ENCODE measurements around the gene TMSB4X. TPM values are rescaled to one million over a fixed set of nuclear protein-coding genes. Genes with fewer than 3 reads are reported as not detected.
A peak's percentile ranks its signal among the peaks of the same experiment; 100 is the strongest.

Gene TMSB4X
- polyA plus RNA-seq, 1 of the 3 experiments (the other 2 are of a cell fraction): 4,830 TPM

GRCh38 chrX:12955882-12956703 is 18.8 kb upstream of the TMSB4X start:
- CTCF ChIA-PET: interaction anchor here (0.7 to 4.5 kb wide), 4 partner anchors 10 to 1084 kb away, joined by 3 to 21 read pairs (median 4); no protein-coding TSS in a partner anchor
- no peak overlapping the region; a peak in 1 of 4 replicates for H3K4me3 ChIP-seq (ENCODE audit: low read depth in 2 of 2, low read length in 1 of 2)
- TF ChIP-seq USF1 (IDR thresholded peaks at IDR 0.05; ENCODE audit: borderline replicate concordance, low read depth) (no peak), MAX (IDR thresholded peaks at IDR 0.05; ENCODE audit: low read depth) (peak; percentile 92), NRF1 (IDR thresholded peaks at IDR 0.05; ENCODE audit: low read depth, low read length) (no peak), REST (IDR thresholded peaks at IDR 0.05; ENCODE audit: low read depth, low read length) (no peak), NFIC (IDR thresholded peaks at IDR 0.05; ENCODE audit: borderline replicate concordance) (peak; percentile 80), ELF1 (IDR thresholded peaks at IDR 0.05) (no peak), FOXM1 (IDR thresholded peaks at IDR 0.05; ENCODE audit: low read depth) (0 out of 2 replicates have a peak, but pooled peaks have one; percentile 13), GABPA (IDR thresholded peaks at IDR 0.05; ENCODE audit: low read depth) (no peak), ZBTB33 (IDR thresholded peaks at IDR 0.05; ENCODE audit: borderline replicate concordance, low read depth) (no peak), POLR2AphosphoS5 (IDR thresholded peaks at IDR 0.05; ENCODE audit: low read depth, low read length) (no peak), SMC3 (IDR thresholded peaks at IDR 0.05; ENCODE audit: low read depth, low read length) (no peak), RCOR1 (IDR thresholded peaks at IDR 0.05; ENCODE audit: low read length) (no peak), RXRA (IDR thresholded peaks at IDR 0.05; ENCODE audit: borderline replicate concordance, low read depth) (0 out of 2 replicates have a peak, but pooled peaks have one; percentile 21), CTCF (IDR thresholded peaks at IDR 0.05) (no peak), TCF12 (IDR thresholded peaks at IDR 0.05) (0 out of 2 replicates have a peak, but pooled peaks have one; percentile 16), YY1 (IDR thresholded peaks at IDR 0.05; ENCODE audit: low read depth) (no peak; the same call in 1 of the 2 replicates), PBX3 (IDR thresholded peaks at IDR 0.05) (0 out of 2 replicates have a peak, but pooled peaks have one; percentile 3), EP300 (IDR thresholded peaks at IDR 0.05; ENCODE audit: borderline replicate concordance in 1 of 2, low read depth in 1 of 2, low read length in 1 of 2) (peak in 1 of 2 experiments; percentile 62; a peak in 1 of 4 replicates)
- TF ChIP-seq, protein P1, sequence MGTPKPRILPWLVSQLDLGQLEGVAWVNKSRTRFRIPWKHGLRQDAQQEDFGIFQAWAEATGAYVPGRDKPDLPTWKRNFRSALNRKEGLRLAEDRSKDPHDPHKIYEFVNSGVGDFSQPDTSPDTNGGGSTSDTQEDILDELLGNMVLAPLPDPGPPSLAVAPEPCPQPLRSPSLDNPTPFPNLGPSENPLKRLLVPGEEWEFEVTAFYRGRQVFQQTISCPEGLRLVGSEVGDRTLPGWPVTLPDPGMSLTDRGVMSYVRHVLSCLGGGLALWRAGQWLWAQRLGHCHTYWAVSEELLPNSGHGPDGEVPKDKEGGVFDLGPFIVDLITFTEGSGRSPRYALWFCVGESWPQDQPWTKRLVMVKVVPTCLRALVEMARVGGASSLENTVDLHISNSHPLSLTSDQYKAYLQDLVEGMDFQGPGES (IDR thresholded peaks at IDR 0.05; ENCODE audit: low read depth, low read length): no peak
- TF ChIP-seq, protein P2, sequence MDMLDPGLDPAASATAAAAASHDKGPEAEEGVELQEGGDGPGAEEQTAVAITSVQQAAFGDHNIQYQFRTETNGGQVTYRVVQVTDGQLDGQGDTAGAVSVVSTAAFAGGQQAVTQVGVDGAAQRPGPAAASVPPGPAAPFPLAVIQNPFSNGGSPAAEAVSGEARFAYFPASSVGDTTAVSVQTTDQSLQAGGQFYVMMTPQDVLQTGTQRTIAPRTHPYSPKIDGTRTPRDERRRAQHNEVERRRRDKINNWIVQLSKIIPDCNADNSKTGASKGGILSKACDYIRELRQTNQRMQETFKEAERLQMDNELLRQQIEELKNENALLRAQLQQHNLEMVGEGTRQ (IDR thresholded peaks at IDR 0.05; ENCODE audit: borderline replicate concordance, low read depth, low read length): no peak

More at GRCh38 chrX:12955882-12956703, 18.8 kb upstream of the TMSB4X start:
- H3K9me3 ChIP-seq: no peaks in the 10 kb centered on the region
- no peak for DNase-seq
- H2AFZ ChIP-seq (ENCODE audit: low read depth): peak overlapping the region; percentile 54
- H3K4me2 ChIP-seq: peak overlapping the region; percentile 71
- no peaks in the 10 kb centered on the region for H3K79me2 ChIP-seq (ENCODE audit: insufficient read depth)
- peak overlapping the region; percentile 66 for H3K9ac ChIP-seq
- H4K20me1 ChIP-seq (ENCODE audit: insufficient read depth): no peaks in the 10 kb centered on the region
- peak overlapping the region; percentile 89 to 96 for H3K27ac ChIP-seq (ENCODE audit: low read depth in 2 of 2, low read length in 1 of 2)
- H3K9me2 ChIP-seq: no peaks in the 10 kb centered on the region
- H3K36me3 ChIP-seq (replicated peaks in 1 of 2; ENCODE audit: control insufficient read depth in 1 of 2, insufficient read depth in 2 of 2, low read length in 1 of 2): no peaks in the 10 kb centered on the region
- H3K4me1 ChIP-seq (ENCODE audit: control insufficient read depth in 1 of 2, insufficient read depth in 2 of 2, low read depth in 1 of 2, low read length in 1 of 2): peaks cover 4 to 14% of the 10 kb centered on the region in 2 experiments
- whole genome bisulfite sequencing (ENCODE audit: low lambda C conversion rate): 42% methylated on average over 11 of the region's 20 CpGs
- no peaks in the 10 kb centered on the region for H3K27me3 ChIP-seq (ENCODE audit: insufficient read depth)
- POLR2A ChIA-PET: no interaction called here
- H3F3A ChIP-seq (replicated peaks; ENCODE audit: insufficient read depth): peaks cover 27% of the 10 kb centered on the region
